Glomerular visceral epithelial cell (primary cell): ENCODE data around the gene E2F2.
"Not testable (repeated sequence)": the region's sequence is repeated elsewhere in the genome, so short reads cannot be mapped to it uniquely, and the experiment has no call there.

Experiments used
- DNase-seq: peaks from one replicate; pipeline ENCODE4 v3.0.0-alpha.2; 2016; ENCODE audit errors: extremely low spot score

Gene E2F2

DNA sequence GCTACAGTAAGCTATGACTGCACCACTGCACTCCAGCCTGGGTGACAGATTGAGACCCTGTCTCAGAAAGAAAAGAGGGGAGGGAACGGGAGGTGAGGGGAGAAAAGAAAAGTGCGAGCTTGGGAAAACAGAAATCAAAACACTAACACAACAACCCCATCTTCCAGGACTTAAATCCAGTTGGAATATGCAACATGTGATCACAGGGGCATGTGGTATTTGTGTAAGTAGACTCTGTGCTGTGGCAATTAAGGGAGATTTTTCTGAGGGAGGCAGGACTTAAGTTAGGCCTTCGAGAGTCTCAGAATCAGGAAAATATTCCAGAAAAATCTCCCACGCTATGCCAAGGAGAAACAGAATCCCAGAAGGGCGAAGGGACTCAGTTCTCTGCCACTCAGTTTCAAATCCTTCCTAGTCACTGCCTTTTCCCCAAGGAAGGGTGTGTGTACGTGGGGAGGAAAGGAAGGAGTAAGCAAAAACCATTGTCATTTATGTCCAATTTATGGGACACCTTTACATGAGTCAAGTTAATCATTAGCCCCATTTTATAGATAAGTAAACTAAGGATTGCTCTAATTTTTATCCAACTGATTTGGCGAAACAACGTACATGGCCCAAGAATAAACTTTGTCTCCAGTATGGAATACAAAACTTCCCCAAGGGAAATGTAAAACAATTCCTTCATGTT lies 16.0 kb upstream of the E2F2 start:
- DNase-seq, result no peak

DNA sequence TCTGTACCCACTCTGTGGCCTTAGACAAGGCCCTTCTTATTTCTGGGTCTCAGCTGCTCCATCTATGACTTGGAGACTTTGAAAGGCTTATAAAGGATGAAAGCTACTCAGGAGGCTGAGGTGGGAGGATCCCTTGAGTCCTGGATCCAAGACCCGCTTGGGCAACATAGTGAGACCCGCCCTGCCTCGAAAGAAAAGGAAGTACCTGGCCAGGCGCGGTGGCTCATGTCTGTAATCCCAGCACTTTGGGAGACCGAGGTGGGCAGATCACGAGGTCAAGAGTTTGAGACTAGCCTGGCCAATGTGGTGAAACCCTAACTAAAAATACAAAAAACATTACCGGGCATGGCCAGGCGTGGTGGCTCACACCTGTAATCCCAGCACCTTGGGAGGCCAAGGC lies 14.8 kb upstream of the E2F2 start:
- DNase-seq, result no peak

DNA sequence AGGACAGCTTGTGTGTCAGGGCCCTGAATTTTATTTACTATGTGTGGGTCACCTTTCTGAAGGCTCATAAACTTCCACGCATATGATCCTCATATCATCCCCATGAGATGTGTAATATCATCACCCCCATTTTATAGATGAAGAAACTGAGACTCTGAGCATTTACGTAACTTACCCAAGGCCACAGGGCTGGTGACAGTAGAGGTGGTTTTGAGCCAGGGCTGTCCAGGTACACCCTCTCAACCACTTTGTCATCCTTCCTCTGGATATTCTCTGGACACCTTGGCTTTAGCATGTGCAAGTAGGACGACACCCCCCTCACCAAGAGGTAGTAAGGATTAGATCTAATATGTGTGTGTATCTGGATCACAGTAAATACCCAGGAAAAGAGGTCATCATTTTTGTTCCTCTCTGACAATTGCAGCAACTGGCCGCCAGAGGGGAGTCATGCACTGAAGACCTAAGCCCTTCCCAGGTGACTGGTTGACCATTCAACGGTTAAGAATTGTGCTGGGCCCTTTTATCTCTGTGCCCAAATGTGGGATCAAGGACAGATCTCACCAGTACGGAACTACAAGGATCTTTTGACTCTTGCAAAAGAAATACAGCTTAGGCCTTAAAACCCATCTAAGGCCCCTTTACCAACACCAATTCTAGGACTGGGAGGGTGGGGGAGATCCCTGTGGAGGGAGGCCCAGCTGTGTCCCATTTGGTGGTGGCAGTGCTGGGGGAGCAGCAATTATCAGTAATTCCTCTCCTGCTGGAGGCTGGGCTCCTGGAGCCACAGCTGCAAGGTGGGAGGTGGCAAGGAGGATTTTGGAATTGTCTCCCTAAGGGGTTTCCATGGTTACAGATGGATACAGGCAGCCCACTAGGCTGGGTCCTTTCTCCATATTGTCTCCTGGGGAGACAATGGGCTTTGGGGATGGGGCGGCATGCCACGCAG lies 13.7 kb upstream of the E2F2 start:
- peak; percentile 82 for DNase-seq

- no peak for DNase-seq
These were observed 12.8 kb upstream of the E2F2 start for GRCh38 chr1:23543707-23544443.

DNA sequence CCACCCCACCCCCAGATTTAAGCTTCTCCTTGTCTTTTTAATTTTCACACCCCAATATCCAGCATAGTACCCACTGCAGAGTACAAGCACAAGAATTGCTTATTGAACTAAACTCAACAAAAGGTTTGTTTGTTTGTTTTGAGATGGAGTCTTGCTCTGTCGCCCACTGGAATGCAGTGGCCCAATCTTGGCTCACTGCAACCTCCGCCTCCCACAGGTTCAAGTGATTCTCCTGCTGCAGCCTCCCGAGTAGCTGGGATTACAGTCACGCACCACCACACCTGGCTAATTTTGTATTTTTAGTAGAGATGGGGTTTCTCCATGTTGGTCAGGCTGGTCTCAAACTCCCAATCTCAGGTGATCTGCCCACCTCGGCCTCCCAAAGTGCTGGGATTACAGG lies 11.9 kb upstream of the E2F2 start:
- DNase-seq, result not testable (repeated sequence)

- peak; percentile 91 for DNase-seq
These were observed 8.7 kb upstream of the E2F2 start for GRCh38 chr1:23539698-23540266.

GRCh38 chr1:23537296-23537973 lies 6.4 kb upstream of the E2F2 start:
- no peak for DNase-seq

GRCh38 chr1:23533246-23534023 lies 2.4 kb upstream of the E2F2 start:
- DNase-seq, result no peak

DNA sequence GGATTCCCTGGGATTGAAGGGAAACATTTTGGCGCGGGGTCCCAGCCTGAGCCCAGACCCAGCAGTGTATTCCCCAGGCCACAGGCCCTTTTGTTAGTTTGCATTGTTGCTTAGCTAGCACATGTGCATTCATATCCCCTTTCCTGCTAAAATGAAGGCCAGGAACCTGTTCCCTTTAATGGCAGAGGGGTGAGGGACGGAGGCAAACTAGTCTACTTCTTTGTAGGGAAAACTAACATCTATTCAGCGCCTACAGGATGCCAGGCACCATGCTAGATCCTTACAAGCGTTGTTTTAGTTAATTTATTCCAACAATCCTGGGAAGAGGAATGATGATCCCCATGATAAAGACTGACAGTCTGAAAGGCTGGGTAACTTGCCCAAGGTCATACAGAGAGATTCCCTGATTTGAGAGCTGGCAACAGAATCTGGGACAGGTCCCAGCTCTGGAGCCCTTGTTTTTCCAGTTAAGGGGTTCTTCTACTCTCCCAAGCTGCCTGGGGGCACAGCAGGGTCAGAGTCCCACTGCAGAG lies 595 bp upstream of the E2F2 start:
- no peak for DNase-seq

- no peak for DNase-seq
These were observed 816 bp downstream of the E2F2 start for GRCh38 chr1:23530087-23530746.

DNA sequence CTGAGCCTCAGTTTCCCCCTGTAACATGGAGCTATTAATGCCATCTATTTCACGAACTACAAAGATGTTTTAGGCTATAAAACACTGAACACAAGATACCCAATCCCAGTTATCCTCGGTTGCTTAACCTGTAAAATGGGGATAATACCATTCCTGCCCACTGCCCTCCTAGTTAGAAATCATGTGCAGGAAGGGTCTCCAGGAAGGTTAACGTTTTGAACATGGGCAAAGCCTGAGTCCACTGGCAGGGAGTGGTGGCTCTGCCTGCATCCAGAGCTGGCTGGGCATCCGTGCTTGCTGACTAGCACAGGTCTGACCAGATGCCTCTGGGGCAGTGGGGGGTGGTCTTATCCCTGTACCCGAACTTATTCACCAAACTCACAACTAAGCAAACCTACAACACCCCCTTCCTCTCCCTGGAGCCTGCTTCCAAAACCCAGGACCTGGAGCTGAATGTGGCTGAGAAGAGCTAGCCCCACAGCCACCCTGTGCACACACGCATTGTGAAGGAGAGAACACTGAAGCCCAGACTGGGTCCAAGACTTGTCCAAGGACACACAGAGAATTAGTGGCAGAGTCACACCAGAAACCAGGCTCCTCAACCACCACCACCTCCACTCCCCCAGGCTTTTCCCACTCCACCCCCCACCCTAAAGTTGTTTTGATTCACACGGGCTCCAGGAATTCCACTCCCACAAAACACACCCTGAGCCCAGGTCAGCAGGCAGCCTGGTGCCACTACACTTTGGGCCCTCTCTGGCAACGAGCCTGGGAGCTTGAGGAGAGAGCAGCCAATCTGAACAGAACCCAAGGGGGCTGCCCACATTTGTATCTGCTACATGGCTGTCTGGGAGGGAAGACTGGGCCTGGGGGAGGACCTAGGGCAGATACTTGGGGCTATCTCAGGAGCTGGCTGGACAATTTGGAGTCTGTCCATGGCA lies 1.6 kb downstream of the E2F2 start:
- DNase-seq, result no peak

DNA sequence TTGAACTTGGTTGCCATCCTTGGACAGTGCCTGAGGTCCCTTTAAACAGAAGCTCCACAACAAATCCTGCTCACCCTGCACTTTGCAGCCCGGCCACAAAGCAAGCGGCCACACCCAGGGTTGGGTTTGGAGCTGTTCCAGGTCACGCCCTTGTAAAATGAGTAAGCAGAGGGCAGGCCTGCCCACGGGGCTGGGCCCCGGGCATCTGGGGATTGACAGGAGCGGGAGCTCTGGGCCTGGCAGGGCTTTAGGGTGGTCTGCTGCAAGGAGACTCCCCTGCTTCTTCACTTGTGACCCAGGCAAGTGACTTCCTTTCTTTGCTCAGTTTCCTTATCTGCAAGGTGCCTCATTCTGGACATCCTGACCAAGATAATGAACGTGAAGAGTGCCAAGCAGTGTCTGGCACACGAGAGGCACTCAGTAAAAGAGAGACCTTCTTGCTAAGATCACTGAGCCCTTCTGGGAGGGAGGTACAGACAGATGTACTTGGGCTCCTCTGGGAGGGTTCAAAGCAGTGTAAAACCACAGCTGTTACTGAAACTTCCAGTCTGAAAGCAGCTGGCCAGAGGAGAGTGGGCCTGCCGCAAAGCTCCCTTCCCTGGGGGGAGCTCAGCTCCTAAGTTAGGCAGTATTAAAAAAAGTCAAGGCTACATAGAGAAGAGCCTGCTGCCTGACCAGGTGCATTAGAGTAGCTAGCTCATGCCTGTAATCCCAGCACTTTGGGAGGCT lies 2.6 kb downstream of the E2F2 start:
- DNase-seq, result peak; percentile 91

GRCh38 chr1:23527900-23528249 lies 3.2 kb downstream of the E2F2 start:
- no peak for DNase-seq

DNA sequence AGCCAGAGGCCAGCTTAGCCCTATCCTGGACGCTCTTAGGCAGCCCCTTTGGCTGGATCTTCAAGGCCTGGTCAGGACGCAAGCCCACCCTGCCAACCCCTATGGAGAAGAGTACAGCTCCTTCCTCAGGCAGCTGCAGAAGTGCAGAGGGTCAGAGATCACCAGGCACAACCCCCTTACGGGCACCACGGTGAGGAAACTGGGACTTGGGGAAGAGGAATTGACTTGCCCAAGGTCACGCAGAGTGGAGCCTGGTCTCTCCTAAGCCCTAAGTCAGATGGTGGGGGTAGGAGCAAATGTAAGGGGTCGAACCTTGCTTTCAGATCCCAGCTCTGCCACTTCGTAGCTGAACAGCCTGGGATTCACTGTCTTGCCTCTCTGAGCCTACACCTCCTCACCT lies 3.7 kb downstream of the E2F2 start:
- no peak for DNase-seq

DNA sequence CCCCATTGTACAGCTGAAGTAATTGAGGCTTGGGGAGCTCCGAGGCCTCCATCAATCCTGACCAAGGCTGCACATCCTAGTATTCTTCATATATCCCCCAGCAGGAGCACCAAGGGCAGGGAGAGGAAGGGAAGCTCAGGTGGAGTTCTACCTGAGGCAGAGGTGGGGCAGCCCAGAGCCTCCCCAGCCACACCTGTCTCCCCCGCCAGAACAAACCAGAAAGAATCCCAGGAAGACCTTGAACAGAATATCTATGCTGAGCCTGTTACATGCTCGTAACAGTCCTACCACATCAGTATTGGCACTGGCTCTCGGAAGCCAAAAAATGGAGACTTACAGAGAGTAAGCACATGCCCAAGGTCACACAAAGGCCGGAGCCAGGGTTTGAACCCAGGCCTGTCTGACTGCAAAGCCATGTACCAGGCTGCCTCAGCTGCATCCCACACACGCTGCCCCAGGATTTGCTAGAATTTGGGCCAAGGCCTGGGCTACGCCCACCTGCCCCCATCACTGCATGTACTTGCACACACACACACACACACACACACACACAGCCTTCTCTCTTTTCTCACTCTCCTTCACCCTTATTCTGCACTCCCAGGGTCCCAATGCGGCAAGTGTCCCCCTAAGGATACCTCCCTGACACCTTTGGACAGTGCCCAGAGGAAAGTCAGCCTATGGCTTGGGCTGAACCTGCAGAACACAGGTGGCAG lies 4.5 kb downstream of the E2F2 start:
- no peak for DNase-seq

- no peak for DNase-seq
These were observed 5.3 kb downstream of the E2F2 start for GRCh38 chr1:23525558-23526250.
